NCI-H446 treated with DMSO at 0.1 percent for 48 hours (cell line): Measurements from ENCODE around the gene PPP1R1B.

Source experiments
- DNase-seq: peaks from one replicate; lab custom pipeline; 2025; lab: John Stamatoyannopoulos, UW

Gene PPP1R1B

GRCh38 chr17:39653662-39654331 lies 27.0 kb downstream of the PPP1R1B start:
- DNase-seq, result no peak

GRCh38 chr17:39655105-39655504 lies 28.4 kb downstream of the PPP1R1B start:
- DNase-seq, result no peak

- DNase-seq, result no peak
Observed at GRCh38 chr17:39658346-39658745, 31.6 kb downstream of the PPP1R1B start.

- DNase-seq, result no peak
Observed at GRCh38 chr17:39658760-39659159, 32.0 kb downstream of the PPP1R1B start.

GRCh38 chr17:39659279-39660010 lies 32.7 kb downstream of the PPP1R1B start:
- no peak for DNase-seq

GRCh38 chr17:39660011-39660360 lies 33.2 kb downstream of the PPP1R1B start:
- DNase-seq, result no peak

GRCh38 chr17:39660397-39661385 lies 33.9 kb downstream of the PPP1R1B start:
- DNase-seq, result no peak

GRCh38 chr17:39661744-39662541 lies 35.2 kb downstream of the PPP1R1B start:
- DNase-seq, result no peak

GRCh38 chr17:39662551-39663339 lies 36.0 kb downstream of the PPP1R1B start:
- no peak for DNase-seq

- no peak for DNase-seq
Observed at GRCh38 chr17:39663340-39663687, 36.6 kb downstream of the PPP1R1B start.

GRCh38 chr17:39663688-39664580 lies 37.2 kb downstream of the PPP1R1B start:
- DNase-seq, result no peak

GRCh38 chr17:39664581-39665561 lies 38.1 kb downstream of the PPP1R1B start, which contains the start of gene TCAP:
TCAP (plus strand) TSS chr17:39665349; CDS start chr17:39665360, 11 bp downstream.
- no peak for DNase-seq

- DNase-seq, result no peak
Observed at GRCh38 chr17:39665642-39666224, 39.0 kb downstream of the PPP1R1B start.

GRCh38 chr17:39666231-39666600 lies 39.5 kb downstream of the PPP1R1B start:
- DNase-seq, result no peak

GRCh38 chr17:39666601-39667261 lies 40.0 kb downstream of the PPP1R1B start:
- no peak for DNase-seq

- no peak for DNase-seq
Observed at GRCh38 chr17:39667262-39667944, 40.7 kb downstream of the PPP1R1B start.
